SK-N-SH (cell line): ENCODE results near the gene MYO1D. TPM values are rescaled to one million over a fixed set of nuclear protein-coding genes. Genes with fewer than 3 reads are reported as not detected.

Experiments used
- CTCF ChIA-PET: fragments of 300-600, 350-600 bp; formaldehyde crosslinking; extraction: SDS; loops from one replicate; lab custom pipeline; 2021; lab: Yijun Ruan, JAX
- POLR2A ChIA-PET: fragments of 350-600 bp; sonication (Branson Sonifier 250); formaldehyde crosslinking; extraction: SDS; loops from one replicate; lab custom pipeline; 2020; ENCODE audit warnings: antibody characterized with exemption, inconsistent platforms; lab: Yijun Ruan, JAX
- DNase-seq: peaks from one replicate; pipeline ENCODE4 v3.0.0; 2012
- H2AFZ ChIP-seq: fragments of 200-600 bp; sonication (generic); 2 replicates; pipeline ENCODE4 v1.8.1; 2016; ENCODE audit warnings: antibody characterized with exemption, mild to moderate bottlenecking, low read depth
- H3F3A ChIP-seq: fragments of 200-600 bp; sonication (generic); replicated peaks from 2 replicates; pipeline ENCODE3; 2016; ENCODE audit warnings: antibody characterized with exemption, mild to moderate bottlenecking; ENCODE audit not compliant: insufficient read depth
- H3K27ac ChIP-seq, 2 experiments: fragments of 200-500 bp in 1 of 2; fragments of 200-600 bp in 1 of 2; sonication (Bioruptor generic) in 1 of 2; sonication (generic), shearing (Covaris generic) in 1 of 2; 2 replicates each; pipeline versions ENCODE4 v1.5.1 to v1.6.1; 2014 to 2016; ENCODE audit warnings: low read depth in 2 of 2, inconsistent platforms in 1 of 2, low read length in 1 of 2, mild to moderate bottlenecking in 1 of 2, mixed read lengths in 1 of 2
- H3K27me3 ChIP-seq: fragments of 200-600 bp; sonication (generic), shearing (Covaris generic); 2 replicates; pipeline ENCODE4 v1.6.1; 2016; ENCODE audit warnings: mixed run types; ENCODE audit not compliant: insufficient read depth
- H3K36me3 ChIP-seq, 2 experiments: fragments of 200-500 bp in 1 of 2; fragments of 200-600 bp in 1 of 2; sonication (Bioruptor generic) in 1 of 2; sonication (generic) in 1 of 2; replicated peaks in 1 of 2; 2 replicates each; pipeline versions ENCODE3 to v1.5.1; 2014 to 2016; ENCODE audit warnings: low read length in 1 of 2, mild to moderate bottlenecking in 1 of 2; ENCODE audit not compliant: insufficient read depth in 2 of 2, control insufficient read depth in 1 of 2
- H3K4me1 ChIP-seq, 2 experiments: fragments of 200-500 bp in 1 of 2; fragments of 200-600 bp in 1 of 2; sonication (Bioruptor generic) in 1 of 2; sonication (generic), shearing (Covaris generic) in 1 of 2; 2 replicates each; pipeline versions ENCODE4 v1.5.1 to v1.6.1; 2014 to 2016; ENCODE audit warnings: low read depth in 1 of 2, low read length in 1 of 2, mixed run types in 1 of 2; ENCODE audit not compliant: insufficient read depth in 2 of 2, control insufficient read depth in 1 of 2
- H3K4me2 ChIP-seq: fragments of 200-600 bp; sonication (generic), shearing (Covaris generic); 2 replicates; pipeline ENCODE4 v1.6.1; 2017; ENCODE audit warnings: mixed run types
- H3K4me3 ChIP-seq, 2 experiments: fragments of 200-500 bp in 1 of 2; fragments of 200-600 bp in 1 of 2; sonication (Bioruptor generic) in 1 of 2; sonication (generic), shearing (Covaris generic) in 1 of 2; 2 replicates each; pipeline versions ENCODE4 v1.5.1 to v1.8.1; 2014 to 2016; ENCODE audit warnings: low read depth in 2 of 2, inconsistent platforms in 1 of 2, low read length in 1 of 2, mild to moderate bottlenecking in 1 of 2, mixed read lengths in 1 of 2, moderate library complexity in 1 of 2
- H3K79me2 ChIP-seq: fragments of 200-600 bp; sonication (generic); 2 replicates; pipeline ENCODE4 v1.8.1; 2017; ENCODE audit warnings: mild to moderate bottlenecking; ENCODE audit not compliant: insufficient read depth
- H3K9ac ChIP-seq: fragments of 200-600 bp; sonication (generic); 2 replicates; pipeline ENCODE4 v1.6.1; 2017; ENCODE audit warnings: mixed run types
- H3K9me2 ChIP-seq: fragments of 200-600 bp; sonication (generic); 2 replicates; pipeline ENCODE4 v1.6.1; 2017; ENCODE audit warnings: mixed run types
- H3K9me3 ChIP-seq: fragments of 200-600 bp; sonication (generic); 2 replicates; pipeline ENCODE4 v1.6.1; 2017; ENCODE audit warnings: mixed run types, mild to moderate bottlenecking, moderate library complexity
- H4K20me1 ChIP-seq: fragments of 200-600 bp; sonication (generic); 2 replicates; pipeline ENCODE4 v1.6.1; 2017; ENCODE audit warnings: mild to moderate bottlenecking, mixed run types; ENCODE audit not compliant: insufficient read depth
- CHD2 ChIP-seq: fragments of 150-350 bp; IDR thresholded peaks from 2 replicates; pipeline ENCODE4 v1.6.1; 2018; ENCODE audit warnings: low read length; ENCODE audit not compliant: partially characterized antibody
- EP300 ChIP-seq, 2 experiments: IDR thresholded peaks; 2 replicates each; pipeline versions ENCODE4 v1.4.0 to v1.6.1; 2012; ENCODE audit warnings: borderline replicate concordance in 1 of 2, low read depth in 1 of 2, low read length in 1 of 2
- EZH2phosphoT487 ChIP-seq: fragments of 200-600 bp; sonication (generic); IDR thresholded peaks from 2 replicates; pipeline ENCODE4 v1.6.1; 2017; ENCODE audit warnings: low read depth, mixed run types, mild to moderate bottlenecking, antibody characterized with exemption, moderate library complexity, borderline replicate concordance
- FOXJ3 ChIP-seq: sonication (generic); formaldehyde crosslinking; IDR thresholded peaks from 2 replicates; pipeline ENCODE4 v1.5.1; 2020; ENCODE audit warnings: mild to moderate bottlenecking, missing genetic modification reagents
- FOXM1 ChIP-seq: IDR thresholded peaks from 2 replicates; pipeline ENCODE4 v1.4.0; 2012; ENCODE audit warnings: low read depth, mild to moderate bottlenecking
- GATA2 ChIP-seq: sonication (generic); formaldehyde crosslinking; IDR thresholded peaks from 2 replicates; pipeline ENCODE4 v1.5.0; 2020; ENCODE audit warnings: mild to moderate bottlenecking, missing genetic modification reagents
- MEF2A ChIP-seq: IDR thresholded peaks from 2 replicates; pipeline ENCODE4 v1.4.0; 2012; ENCODE audit warnings: low read depth, borderline replicate concordance
- POLR2AphosphoS5 ChIP-seq: IDR thresholded peaks from 2 replicates; pipeline ENCODE4 v1.6.1; 2012; ENCODE audit warnings: low read depth, low read length
- RCOR1 ChIP-seq: fragments of 150-350 bp; IDR thresholded peaks from 2 replicates; pipeline ENCODE4 v1.6.1; 2017; ENCODE audit warnings: antibody characterized with exemption, low read length
- RFX5 ChIP-seq: IDR thresholded peaks from 2 replicates; pipeline ENCODE4 v1.6.1; 2012; ENCODE audit warnings: mild to moderate bottlenecking, improper control_type of control experiment, low read length
- SMC3 ChIP-seq: IDR thresholded peaks from 2 replicates; pipeline ENCODE4 v1.6.1; 2012; ENCODE audit warnings: low read depth, low read length, improper control_type of control experiment
- TAF1 ChIP-seq: IDR thresholded peaks from 2 replicates; pipeline ENCODE4 v1.6.1; 2012; ENCODE audit warnings: low read depth, mild to moderate bottlenecking, low read length, moderate library complexity, borderline replicate concordance
- TCF12 ChIP-seq: IDR thresholded peaks from 2 replicates; pipeline ENCODE4 v1.4.0; 2012
- whole genome bisulfite sequencing: methylation state at CpG from one replicate; pipeline ENCODE4 v1.1.6; 2017; ENCODE audit warnings: low lambda C conversion rate; 5-methylcytosine and 5-hydroxymethylcytosine counted together
- polyA plus RNA-seq, 3 experiments: library from polyadenylated mRNA; depleted of rRNA; stranded (reverse); fragments of >200 nt; gene quantifications; 2 replicates each; pipeline ENCODE4 v1.2.3, GENCODE V29; 2012
- TF ChIP-seq, protein P1 (sequence below): IDR thresholded peaks from 2 replicates; pipeline ENCODE4 v1.4.0; 2012; ENCODE audit warnings: low read depth, borderline replicate concordance
- TF ChIP-seq, protein P2 (sequence below): IDR thresholded peaks from 2 replicates; pipeline ENCODE4 v1.4.0; 2012; ENCODE audit warnings: low read depth, borderline replicate concordance
- TF ChIP-seq, protein P3 (sequence below): IDR thresholded peaks from 2 replicates; pipeline ENCODE4; 2012
- TF ChIP-seq, protein P4 (sequence below): fragments of 150-350 bp; IDR thresholded peaks from 2 replicates; pipeline ENCODE4 v1.6.1; 2016; ENCODE audit warnings: mild to moderate bottlenecking, low read depth, low read length

MYO1D gene
- polyA plus RNA-seq, 1 of the 3 experiments (the other 2 are of a cell fraction) = 20.4 TPM

DNA sequence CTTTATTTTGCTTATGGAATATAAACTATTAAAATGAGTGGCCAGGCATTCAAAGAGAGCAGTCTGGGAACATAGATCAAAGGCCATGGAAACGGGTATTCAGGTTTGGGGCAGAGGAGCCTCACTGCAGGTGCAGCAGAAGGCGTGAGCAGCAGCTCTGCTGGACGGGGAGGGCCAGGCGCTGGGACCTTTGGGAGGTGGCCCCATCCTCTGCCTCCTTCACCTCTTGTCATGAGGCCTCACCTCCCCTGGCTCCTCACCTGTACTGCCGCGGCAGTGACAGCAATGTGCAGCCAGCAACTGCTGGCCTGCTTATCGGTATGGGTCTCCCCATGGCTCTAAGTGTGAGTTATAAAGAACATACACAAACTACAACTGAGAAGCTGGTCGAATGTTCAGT is 280.7 kb downstream of the MYO1D start:
- WGBS = 87% methylated on average over 8 of the region's 8 CpGs
- Histone ChIP-seq H2AFZ (no peak overlapping the region), H3K4me2 (no peak overlapping the region), H3K4me1 (peaks cover 0 to 5% of the 10 kb centered on the region in 2 experiments; a peak in 1 of 4 replicates), H3K4me3 (no peak overlapping the region), H3K9me2 (no peaks in the 10 kb centered on the region), H3K27me3 (no peaks in the 10 kb centered on the region), H3F3A (no peaks in the 10 kb centered on the region), H4K20me1 (no peaks in the 10 kb centered on the region), H3K9me3 (no peaks in the 10 kb centered on the region; the same call in 1 of the 2 replicates), H3K27ac (no peak overlapping the region), H3K79me2 (no peaks in the 10 kb centered on the region), H3K9ac (no peak overlapping the region), H3K36me3 (no peaks in the 10 kb centered on the region)
- TF ChIP-seq SMC3 = no peak
- TF ChIP-seq, protein P1, sequence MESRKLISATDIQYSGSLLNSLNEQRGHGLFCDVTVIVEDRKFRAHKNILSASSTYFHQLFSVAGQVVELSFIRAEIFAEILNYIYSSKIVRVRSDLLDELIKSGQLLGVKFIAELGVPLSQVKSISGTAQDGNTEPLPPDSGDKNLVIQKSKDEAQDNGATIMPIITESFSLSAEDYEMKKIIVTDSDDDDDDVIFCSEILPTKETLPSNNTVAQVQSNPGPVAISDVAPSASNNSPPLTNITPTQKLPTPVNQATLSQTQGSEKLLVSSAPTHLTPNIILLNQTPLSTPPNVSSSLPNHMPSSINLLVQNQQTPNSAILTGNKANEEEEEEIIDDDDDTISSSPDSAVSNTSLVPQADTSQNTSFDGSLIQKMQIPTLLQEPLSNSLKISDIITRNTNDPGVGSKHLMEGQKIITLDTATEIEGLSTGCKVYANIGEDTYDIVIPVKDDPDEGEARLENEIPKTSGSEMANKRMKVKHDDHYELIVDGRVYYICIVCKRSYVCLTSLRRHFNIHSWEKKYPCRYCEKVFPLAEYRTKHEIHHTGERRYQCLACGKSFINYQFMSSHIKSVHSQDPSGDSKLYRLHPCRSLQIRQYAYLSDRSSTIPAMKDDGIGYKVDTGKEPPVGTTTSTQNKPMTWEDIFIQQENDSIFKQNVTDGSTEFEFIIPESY = no peak
- no peak for TF ChIP-seq TAF1
- no peak for TF ChIP-seq RFX5
- no peak for TF ChIP-seq TCF12
- TF ChIP-seq, protein P2, sequence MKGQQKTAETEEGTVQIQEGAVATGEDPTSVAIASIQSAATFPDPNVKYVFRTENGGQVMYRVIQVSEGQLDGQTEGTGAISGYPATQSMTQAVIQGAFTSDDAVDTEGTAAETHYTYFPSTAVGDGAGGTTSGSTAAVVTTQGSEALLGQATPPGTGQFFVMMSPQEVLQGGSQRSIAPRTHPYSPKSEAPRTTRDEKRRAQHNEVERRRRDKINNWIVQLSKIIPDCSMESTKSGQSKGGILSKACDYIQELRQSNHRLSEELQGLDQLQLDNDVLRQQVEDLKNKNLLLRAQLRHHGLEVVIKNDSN = no peak
- TF ChIP-seq FOXM1 = no peak
- no peak for TF ChIP-seq RCOR1
- no peak for TF ChIP-seq POLR2AphosphoS5
- TF ChIP-seq EP300 (IDR thresholded peaks at IDR 0.05; ENCODE audit: borderline replicate concordance in 1 of 2, low read depth in 1 of 2, low read length in 1 of 2) = no peak
- TF ChIP-seq MEF2A = no peak
- no peak for TF ChIP-seq CHD2
- TF ChIP-seq FOXJ3 (CRISPR knock-in tag) = no peak
- TF ChIP-seq, protein P3, sequence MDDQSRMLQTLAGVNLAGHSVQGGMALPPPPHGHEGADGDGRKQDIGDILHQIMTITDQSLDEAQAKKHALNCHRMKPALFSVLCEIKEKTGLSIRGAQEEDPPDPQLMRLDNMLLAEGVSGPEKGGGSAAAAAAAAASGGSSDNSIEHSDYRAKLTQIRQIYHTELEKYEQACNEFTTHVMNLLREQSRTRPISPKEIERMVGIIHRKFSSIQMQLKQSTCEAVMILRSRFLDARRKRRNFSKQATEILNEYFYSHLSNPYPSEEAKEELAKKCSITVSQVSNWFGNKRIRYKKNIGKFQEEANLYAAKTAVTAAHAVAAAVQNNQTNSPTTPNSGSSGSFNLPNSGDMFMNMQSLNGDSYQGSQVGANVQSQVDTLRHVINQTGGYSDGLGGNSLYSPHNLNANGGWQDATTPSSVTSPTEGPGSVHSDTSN = no peak
- TF ChIP-seq EZH2phosphoT487 = no peak
- TF ChIP-seq, protein P4, sequence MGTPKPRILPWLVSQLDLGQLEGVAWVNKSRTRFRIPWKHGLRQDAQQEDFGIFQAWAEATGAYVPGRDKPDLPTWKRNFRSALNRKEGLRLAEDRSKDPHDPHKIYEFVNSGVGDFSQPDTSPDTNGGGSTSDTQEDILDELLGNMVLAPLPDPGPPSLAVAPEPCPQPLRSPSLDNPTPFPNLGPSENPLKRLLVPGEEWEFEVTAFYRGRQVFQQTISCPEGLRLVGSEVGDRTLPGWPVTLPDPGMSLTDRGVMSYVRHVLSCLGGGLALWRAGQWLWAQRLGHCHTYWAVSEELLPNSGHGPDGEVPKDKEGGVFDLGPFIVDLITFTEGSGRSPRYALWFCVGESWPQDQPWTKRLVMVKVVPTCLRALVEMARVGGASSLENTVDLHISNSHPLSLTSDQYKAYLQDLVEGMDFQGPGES = no peak
- no peak for TF ChIP-seq GATA2
- DNase-seq = no peak
- ChIA-PET POLR2A (no interaction called here), CTCF (interaction anchor here (0.6 kb wide), 1 partner anchor 116 kb away, joined by 3 read pairs; no protein-coding TSS in a partner anchor)
